Esophagus squamous epithelium (tissue), 5 donors: ENCODE data around the gene TAP1. TPM values are rescaled to one million over a fixed set of nuclear protein-coding genes. Genes with fewer than 3 reads are reported as not detected.
"Not testable (repeated sequence)": the region's sequence is repeated elsewhere in the genome, so short reads cannot be mapped to it uniquely, and the experiment has no call there.

Source experiments
- DNase-seq: peaks from one replicate; lab custom pipeline; 2025; lab: John Stamatoyannopoulos, UW
- H3K27ac ChIP-seq, 4 donors: fragments of 200-600 bp; sonication (generic); one replicate each; pipeline ENCODE4 v1.5.1; 2016 to 2019; ENCODE audit warnings: mild to moderate bottlenecking in 1 of 4
- H3K27me3 ChIP-seq, 4 donors: fragments of 200-600 bp; sonication (generic); 1 replicate in 3 of 4; 2 replicates in 1 of 4; pipeline versions ENCODE4 v1.5.1 to v1.6.0; 2017 to 2021; ENCODE audit warnings: antibody characterized with exemption in 1 of 4
- H3K36me3 ChIP-seq, 3 donors: fragments of 200-600 bp; sonication (generic); one replicate each; pipeline ENCODE4 v1.5.1; 2016 to 2019
- H3K4me1 ChIP-seq, 3 donors: fragments of 200-600 bp; sonication (generic); one replicate each; pipeline ENCODE4 v1.5.1; 2017 to 2019
- H3K4me3 ChIP-seq, 4 donors: fragments of 200-600 bp; sonication (generic); 1 replicate in 3 of 4; 2 replicates in 1 of 4; pipeline ENCODE4 v1.5.1; 2016 to 2019; ENCODE audit warnings: mild to moderate bottlenecking in 2 of 4, moderate library complexity in 1 of 4
- H3K9me3 ChIP-seq, 3 donors: fragments of 200-600 bp; sonication (generic); one replicate each; pipeline ENCODE4 v1.5.1; 2016 to 2019
- POLR2A ChIP-seq, 4 donors: fragments of 450-650 bp; IDR thresholded peaks; one replicate each; pipeline ENCODE4 v1.6.1; 2017; ENCODE audit warnings: antibody characterized with exemption in 4 of 4, mild to moderate bottlenecking in 4 of 4, moderate library complexity in 3 of 4
- WGBS, 2 donors: methylation state at CpG; one replicate each; pipeline ENCODE4 v1.1.5; 2018; 5-methylcytosine and 5-hydroxymethylcytosine counted together
- intact Hi-C: fragments of 100-400 bp; cut with DNase I; formaldehyde crosslinking; loops from one replicate; pipeline ENCODE4 v1.15.0; 2022
- total RNA-seq, 4 donors: library from RNA; depleted of rRNA; stranded (reverse); fragments of >200 nt; gene quantifications; one replicate each; pipeline ENCODE4 v1.1.0, GENCODE V29; 2016
- TF ChIP-seq, protein P1 (sequence below), 6 experiments: fragments of 450-650 bp in 4 of 6; fragments of 200-600 bp in 2 of 6; sonication (generic) in 2 of 6; IDR thresholded peaks; one replicate each; pipeline ENCODE4 v1.5.1; 2016 to 2019; ENCODE audit warnings: antibody characterized with exemption in 6 of 6, mild to moderate bottlenecking in 4 of 6, moderate library complexity in 4 of 6
- donor health status: DM: yes; HTN: yes; CAD: no.

The TAP1 gene
- total RNA-seq, 4 donors from 2014 or later: 31.7 to 95.5 (median 40.3) TPM

DNA sequence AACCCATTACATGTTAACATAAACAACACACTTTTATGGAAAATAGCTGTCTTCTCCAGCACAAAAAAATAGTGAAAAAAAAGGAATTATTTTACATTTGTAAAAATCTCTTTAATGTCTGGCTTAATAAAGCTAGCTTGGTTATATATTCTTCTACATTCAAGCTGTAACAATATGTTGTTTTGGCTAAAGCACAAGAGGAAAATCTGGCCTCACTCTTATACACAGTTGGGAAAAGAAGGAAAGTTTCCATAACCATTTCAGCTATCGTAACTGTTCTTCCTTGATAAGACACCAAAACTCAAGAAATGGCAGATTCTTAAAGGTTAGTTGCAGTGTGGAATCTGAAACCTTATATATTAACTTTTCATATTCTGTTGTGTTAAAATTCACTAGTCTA, 44.3 kb downstream of the TAP1 start:
- Histone ChIP-seq H3K27me3 (peaks cover 0 to 33% (median 2%) of the 10 kb centered on the region in 4 donors), H3K36me3 (no peaks in the 10 kb centered on the region), H3K4me1 (no peaks in the 10 kb centered on the region), H3K9me3 (no peaks in the 10 kb centered on the region), H3K4me3 (no peak overlapping the region), H3K27ac (no peak overlapping the region)
- DNase-seq: no peak
- no peak for TF ChIP-seq POLR2A (IDR thresholded peaks at IDR 0.05)
- TF ChIP-seq, protein P1, sequence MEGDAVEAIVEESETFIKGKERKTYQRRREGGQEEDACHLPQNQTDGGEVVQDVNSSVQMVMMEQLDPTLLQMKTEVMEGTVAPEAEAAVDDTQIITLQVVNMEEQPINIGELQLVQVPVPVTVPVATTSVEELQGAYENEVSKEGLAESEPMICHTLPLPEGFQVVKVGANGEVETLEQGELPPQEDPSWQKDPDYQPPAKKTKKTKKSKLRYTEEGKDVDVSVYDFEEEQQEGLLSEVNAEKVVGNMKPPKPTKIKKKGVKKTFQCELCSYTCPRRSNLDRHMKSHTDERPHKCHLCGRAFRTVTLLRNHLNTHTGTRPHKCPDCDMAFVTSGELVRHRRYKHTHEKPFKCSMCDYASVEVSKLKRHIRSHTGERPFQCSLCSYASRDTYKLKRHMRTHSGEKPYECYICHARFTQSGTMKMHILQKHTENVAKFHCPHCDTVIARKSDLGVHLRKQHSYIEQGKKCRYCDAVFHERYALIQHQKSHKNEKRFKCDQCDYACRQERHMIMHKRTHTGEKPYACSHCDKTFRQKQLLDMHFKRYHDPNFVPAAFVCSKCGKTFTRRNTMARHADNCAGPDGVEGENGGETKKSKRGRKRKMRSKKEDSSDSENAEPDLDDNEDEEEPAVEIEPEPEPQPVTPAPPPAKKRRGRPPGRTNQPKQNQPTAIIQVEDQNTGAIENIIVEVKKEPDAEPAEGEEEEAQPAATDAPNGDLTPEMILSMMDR (IDR thresholded peaks at IDR 0.05): no peak
- 5 to 22% methylated on average over 1 of the region's 1 CpG for WGBS, 2 donors
- intact Hi-C loops: no loop called here

- peaks cover 0 to 51% (median 2%) of the 10 kb centered on the region in 4 donors for H3K27me3 ChIP-seq
- no peaks in the 10 kb centered on the region for H3K36me3 ChIP-seq
- H3K4me3 ChIP-seq: no peak overlapping the region
- 76 to 82% methylated on average over 2 to 5 of the region's 5 CpGs for WGBS, 2 donors
- H3K9me3 ChIP-seq: no peaks in the 10 kb centered on the region
- TF ChIP-seq, protein P1 (IDR thresholded peaks at IDR 0.05): no peak
- no peak for TF ChIP-seq POLR2A (IDR thresholded peaks at IDR 0.05)
- no peaks in the 10 kb centered on the region for H3K4me1 ChIP-seq
- no peak overlapping the region for H3K27ac ChIP-seq
- no peak for DNase-seq
- intact Hi-C loops: no loop called here
These were observed 46.4 kb downstream of the TAP1 start for GRCh38 chr6:32807020-32807580.

DNA sequence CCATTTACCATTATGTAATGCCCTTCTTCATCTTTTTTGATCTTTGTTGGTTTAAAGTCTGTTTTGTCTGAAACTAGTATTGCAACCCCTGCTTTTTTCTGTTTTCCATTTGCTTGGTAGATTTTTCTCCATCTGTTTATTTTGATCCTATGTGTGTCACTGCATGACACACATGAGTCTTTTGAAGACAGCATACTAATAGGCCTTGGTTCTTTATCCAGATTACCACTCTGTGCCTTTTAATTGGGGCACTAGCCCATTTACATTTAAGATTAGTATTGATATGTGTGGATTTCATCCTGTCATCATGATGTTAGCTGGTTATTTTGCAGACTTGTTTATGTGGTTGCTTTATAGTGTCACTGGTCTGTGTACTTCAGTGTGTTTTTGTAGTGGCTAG, 48.1 kb downstream of the TAP1 start:
- H3K36me3 ChIP-seq, H3K4me3 ChIP-seq, H3K9me3 ChIP-seq, H3K4me1 ChIP-seq, intact Hi-C loops, H3K27ac ChIP-seq, DNase-seq: not testable (repeated sequence)
- peaks cover 0 to 67% (median 4%) of the 10 kb centered on the region in 4 donors for H3K27me3 ChIP-seq

- TF ChIP-seq, protein P1 (IDR thresholded peaks at IDR 0.05): no peak
- TF ChIP-seq POLR2A (IDR thresholded peaks at IDR 0.05): no peak
- 48 to 76% methylated on average over 2 of the region's 2 CpGs for WGBS, 2 donors
- Histone ChIP-seq H3K27me3 (peaks cover 0 to 86% (median 4%) of the 10 kb centered on the region in 4 donors), H3K9me3 (no peaks in the 10 kb centered on the region), H3K4me1 (no peaks in the 10 kb centered on the region), H3K4me3 (no peak overlapping the region), H3K27ac (no peak overlapping the region), H3K36me3 (no peaks in the 10 kb centered on the region)
- no peak for DNase-seq
- intact Hi-C loops: no loop called here
These were observed 50.1 kb downstream of the TAP1 start for GRCh38 chr6:32803416-32803815.

DNA sequence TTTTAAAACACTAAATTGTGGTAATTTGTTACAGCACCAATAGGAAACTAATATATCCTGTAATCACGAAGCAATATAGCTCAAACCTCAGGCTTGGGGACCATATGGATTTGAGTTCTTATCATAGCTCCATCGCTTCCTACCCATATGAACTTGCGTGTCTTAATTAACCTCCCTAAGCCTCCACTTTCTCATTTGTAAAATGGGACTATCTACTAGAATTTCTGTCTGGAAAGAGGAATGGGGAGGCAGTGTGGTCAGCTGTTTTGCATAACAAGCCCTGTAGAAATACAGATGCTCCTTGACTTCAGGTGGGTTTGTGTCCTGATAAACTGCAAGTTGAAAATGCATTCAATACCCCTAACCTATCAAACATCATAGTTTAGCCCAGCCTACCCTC, 53.8 kb downstream of the TAP1 start:
- 77 to 83% methylated on average over 3 of the region's 3 CpGs for WGBS, 2 donors
- Histone ChIP-seq H3K4me3 (no peak overlapping the region), H3K27me3 (peaks cover 0 to 90% (median 2%) of the 10 kb centered on the region in 4 donors), H3K36me3 (no peaks in the 10 kb centered on the region), H3K9me3 (no peaks in the 10 kb centered on the region), H3K27ac (no peak overlapping the region), H3K4me1 (peaks cover 3 to 12% (median 7%) of the 10 kb centered on the region in 3 donors)
- intact Hi-C loops: loop anchor here (5.0 kb wide), 1 partner anchor 387 kb away; no protein-coding TSS in a partner anchor
- no peak for TF ChIP-seq POLR2A (IDR thresholded peaks at IDR 0.05)
- TF ChIP-seq, protein P1 (IDR thresholded peaks at IDR 0.05): no peak
- no peak for DNase-seq
